GM12872 (cell line): Measurements from ENCODE around the gene MAP3K5.

Experiments
- CTCF ChIP-seq: IDR thresholded peaks from 3 replicates; pipeline ENCODE4 v1.5.1; 2011; ENCODE audit warnings: low read depth, mild to moderate bottlenecking, low read length, moderate library complexity; ENCODE audit not compliant: insufficient read depth

Gene MAP3K5

GRCh38 chr6:136655239-136656014, 136.8 kb downstream of the MAP3K5 start:
- no peak for TF ChIP-seq CTCF

GRCh38 chr6:136654086-136654485, 138.2 kb downstream of the MAP3K5 start:
- peak; percentile 19; the same call in 1 of the 3 replicates for TF ChIP-seq CTCF

- no peak for TF ChIP-seq CTCF
Measured at GRCh38 chr6:136652656-136653055, 139.6 kb downstream of the MAP3K5 start.

- no peak for TF ChIP-seq CTCF
Measured at GRCh38 chr6:136651982-136652381, 140.3 kb downstream of the MAP3K5 start.

GRCh38 chr6:136647363-136647852, 144.9 kb downstream of the MAP3K5 start:
- TF ChIP-seq CTCF, result no peak

GRCh38 chr6:136646377-136646776, 145.9 kb downstream of the MAP3K5 start:
- TF ChIP-seq CTCF, result no peak

- TF ChIP-seq CTCF, result no peak
Measured at GRCh38 chr6:136644597-136644952, 147.7 kb downstream of the MAP3K5 start.
